Hepatocyte (in vitro differentiated cells): Measurements from ENCODE around the gene RAB11FIP4.

Source experiments
- EZH2phosphoT487 ChIP-seq: fragments of 200-600 bp; sonication (generic); IDR thresholded peaks from one replicate; pipeline ENCODE4 v1.6.1; 2018; ENCODE audit warnings: antibody characterized with exemption, mild to moderate bottlenecking, low read depth, moderate library complexity; ENCODE audit not compliant: unreplicated experiment, severe bottlenecking
- TF ChIP-seq, protein P1 (sequence below): fragments of 200-600 bp; sonication (generic); IDR thresholded peaks from 2 replicates; pipeline ENCODE4 v1.5.1; 2016; ENCODE audit warnings: antibody characterized with exemption, mild to moderate bottlenecking; ENCODE audit not compliant: poor library complexity

DNA sequence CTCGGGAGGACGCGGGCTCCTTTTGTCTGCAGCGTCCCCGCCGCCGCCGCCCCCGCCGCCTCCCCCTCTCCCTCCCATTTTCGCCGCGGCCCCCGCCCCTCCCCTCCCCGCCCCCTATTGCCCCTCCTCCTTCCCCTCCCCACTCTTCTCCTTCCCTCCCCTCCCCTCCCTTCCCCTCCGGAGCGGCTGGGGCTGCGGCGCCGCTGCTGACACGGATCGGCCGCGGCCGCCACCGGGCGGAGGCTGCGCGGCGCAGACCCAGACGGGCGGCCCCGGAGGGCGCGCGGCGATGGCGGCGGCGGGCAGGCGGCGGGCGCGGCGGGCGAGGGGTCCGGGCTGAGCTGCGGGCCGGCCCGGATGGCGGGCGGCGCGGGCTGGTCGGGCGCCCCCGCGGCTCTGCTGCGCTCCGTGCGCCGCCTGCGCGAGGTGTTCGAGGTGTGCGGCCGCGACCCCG is at the start of gene RAB11FIP4:
- TF ChIP-seq, protein P1, sequence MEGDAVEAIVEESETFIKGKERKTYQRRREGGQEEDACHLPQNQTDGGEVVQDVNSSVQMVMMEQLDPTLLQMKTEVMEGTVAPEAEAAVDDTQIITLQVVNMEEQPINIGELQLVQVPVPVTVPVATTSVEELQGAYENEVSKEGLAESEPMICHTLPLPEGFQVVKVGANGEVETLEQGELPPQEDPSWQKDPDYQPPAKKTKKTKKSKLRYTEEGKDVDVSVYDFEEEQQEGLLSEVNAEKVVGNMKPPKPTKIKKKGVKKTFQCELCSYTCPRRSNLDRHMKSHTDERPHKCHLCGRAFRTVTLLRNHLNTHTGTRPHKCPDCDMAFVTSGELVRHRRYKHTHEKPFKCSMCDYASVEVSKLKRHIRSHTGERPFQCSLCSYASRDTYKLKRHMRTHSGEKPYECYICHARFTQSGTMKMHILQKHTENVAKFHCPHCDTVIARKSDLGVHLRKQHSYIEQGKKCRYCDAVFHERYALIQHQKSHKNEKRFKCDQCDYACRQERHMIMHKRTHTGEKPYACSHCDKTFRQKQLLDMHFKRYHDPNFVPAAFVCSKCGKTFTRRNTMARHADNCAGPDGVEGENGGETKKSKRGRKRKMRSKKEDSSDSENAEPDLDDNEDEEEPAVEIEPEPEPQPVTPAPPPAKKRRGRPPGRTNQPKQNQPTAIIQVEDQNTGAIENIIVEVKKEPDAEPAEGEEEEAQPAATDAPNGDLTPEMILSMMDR, result no peak
- no peak for TF ChIP-seq EZH2phosphoT487
